GM21576 (cell line): ENCODE results near the gene MTHFR.

Source experiments
- ATAC-seq: cut with Tn5 transposase; IDR thresholded peaks from one replicate; pipeline ENCODE4 v1.9.1; 2021; ENCODE audit warnings: mild to moderate bottlenecking, moderate library complexity; ENCODE audit not compliant: unreplicated experiment

The MTHFR gene

DNA sequence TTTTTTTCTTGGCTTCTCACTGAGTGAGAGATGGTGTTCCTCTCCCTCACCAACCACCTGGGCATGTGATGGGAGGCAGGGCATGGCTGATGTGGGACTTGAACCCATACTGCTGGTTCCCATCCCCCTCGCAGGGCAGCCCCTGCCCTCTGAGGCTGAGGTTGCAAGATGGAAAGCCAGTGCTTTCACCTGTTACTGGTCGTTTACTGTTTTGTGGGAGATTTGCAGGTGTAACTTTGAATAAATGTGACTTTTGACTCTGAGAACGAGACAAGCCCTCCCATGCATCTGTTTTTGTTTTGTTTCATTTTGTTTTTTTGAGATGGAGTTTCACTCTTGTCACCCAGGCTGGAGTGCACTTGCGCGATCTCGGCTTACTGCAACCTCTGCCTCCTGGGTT, 22.2 kb downstream of the MTHFR start:
- ATAC-seq = no peak

DNA sequence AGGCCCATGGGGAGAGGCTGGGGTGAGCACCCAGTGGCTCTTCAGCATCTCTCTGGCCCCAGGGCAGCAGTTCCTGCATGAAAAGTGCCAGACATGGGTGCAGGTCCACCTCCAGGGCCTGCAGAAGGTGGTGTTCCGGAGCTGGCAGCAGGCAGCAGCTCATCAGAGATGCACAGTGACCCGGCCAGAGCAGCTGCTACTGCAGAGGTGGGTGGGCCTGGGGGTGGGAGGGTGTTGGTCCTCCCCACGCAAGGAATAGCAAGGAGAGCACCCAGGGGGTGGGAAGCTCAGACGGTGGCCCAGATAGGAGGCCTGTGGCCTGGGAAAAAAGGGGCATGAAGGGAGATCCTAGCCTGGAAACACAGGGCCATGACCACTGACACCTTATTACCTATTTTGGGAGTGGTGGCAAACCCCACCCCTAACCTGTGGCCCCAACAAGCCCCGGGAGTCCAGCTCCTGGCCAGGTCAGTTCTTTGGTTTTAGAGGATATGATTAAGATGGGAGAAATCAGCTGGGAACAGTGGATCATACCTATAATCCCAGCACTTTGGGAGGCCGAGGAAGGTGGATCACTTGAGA, 23.5 kb downstream of the MTHFR start:
- no peak for ATAC-seq

DNA sequence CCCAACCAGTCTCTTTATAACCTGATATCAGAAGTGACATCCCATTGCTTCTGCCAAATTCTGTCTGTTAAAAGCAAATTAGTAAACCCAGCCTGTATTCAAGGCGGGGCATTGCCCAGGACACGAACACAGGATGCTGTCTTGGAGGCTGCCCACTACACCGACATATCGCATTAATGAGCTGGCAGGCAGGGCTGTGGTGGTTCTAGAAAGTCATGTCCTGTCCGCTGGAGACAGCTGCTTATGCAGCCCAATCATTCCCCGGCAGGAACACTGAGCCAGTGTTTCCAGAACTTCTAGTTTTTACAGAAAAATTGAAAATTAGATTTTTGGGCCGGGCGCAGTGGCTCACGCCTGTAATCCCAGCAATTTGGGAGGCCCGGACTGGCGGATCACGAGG, 24.5 kb downstream of the MTHFR start:
- no peak for ATAC-seq

- no peak for ATAC-seq
Measured at GRCh38 chr1:11780380-11781147, 25.2 kb downstream of the MTHFR start.

- ATAC-seq = no peak
Measured at GRCh38 chr1:11779715-11780379, 25.9 kb downstream of the MTHFR start.

GRCh38 chr1:11778844-11779623, 26.7 kb downstream of the MTHFR start:
- ATAC-seq = no peak

- no peak for ATAC-seq
Measured at GRCh38 chr1:11778336-11778735, 27.4 kb downstream of the MTHFR start.

- no peak for ATAC-seq
Measured at GRCh38 chr1:11777658-11778322, 28.0 kb downstream of the MTHFR start.

DNA sequence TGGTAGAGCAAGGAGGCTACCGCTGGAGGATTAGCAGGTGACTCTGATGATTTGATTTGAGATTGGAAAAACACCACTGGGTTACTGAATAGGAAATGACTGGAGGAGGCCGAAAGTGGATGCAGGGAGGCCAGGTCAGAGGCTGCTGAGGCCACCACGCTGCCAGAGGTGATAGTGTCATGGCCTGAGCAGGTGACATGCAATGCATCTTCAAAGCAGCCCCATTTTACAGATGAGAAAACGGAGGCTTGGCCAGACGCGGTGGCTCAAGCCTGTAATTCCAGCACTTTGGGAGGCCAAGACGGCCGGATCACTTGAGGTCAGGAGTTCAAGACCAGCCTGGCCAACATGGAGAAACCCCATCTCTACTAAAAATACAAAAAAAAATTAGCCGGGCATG, 31.0 kb downstream of the MTHFR start:
- ATAC-seq = no peak

GRCh38 chr1:11772458-11772857, 33.3 kb downstream of the MTHFR start:
- ATAC-seq = no peak

DNA sequence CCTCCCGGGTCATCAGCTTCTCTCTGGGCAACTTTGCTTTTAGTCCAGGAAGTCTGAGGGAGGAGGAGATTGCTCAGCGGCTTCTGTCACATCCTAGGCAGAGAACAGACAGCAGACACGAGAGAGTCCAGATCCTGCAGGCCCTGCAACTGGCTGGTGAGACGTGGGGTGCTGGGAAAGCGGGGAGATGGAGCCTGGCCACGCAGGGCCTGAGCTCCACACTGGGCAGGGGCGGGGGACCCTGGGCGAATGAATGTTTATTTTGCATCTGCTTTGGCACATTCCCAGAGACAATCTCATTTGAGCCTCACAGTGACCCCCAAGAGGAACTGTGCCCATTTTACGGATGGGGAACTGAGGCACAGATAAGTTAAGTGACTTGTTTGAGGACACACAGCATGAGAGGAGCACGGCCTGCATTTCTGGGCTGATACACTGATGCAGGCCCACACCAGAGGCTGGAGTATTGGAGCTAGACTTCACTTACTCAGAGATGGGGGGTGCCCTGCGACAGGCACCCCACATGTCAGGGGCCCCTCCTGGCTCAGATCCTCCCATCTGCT, 34.2 kb downstream of the MTHFR start:
- no peak for ATAC-seq

- no peak for ATAC-seq
Measured at GRCh38 chr1:11770011-11770410, 35.8 kb downstream of the MTHFR start.

DNA sequence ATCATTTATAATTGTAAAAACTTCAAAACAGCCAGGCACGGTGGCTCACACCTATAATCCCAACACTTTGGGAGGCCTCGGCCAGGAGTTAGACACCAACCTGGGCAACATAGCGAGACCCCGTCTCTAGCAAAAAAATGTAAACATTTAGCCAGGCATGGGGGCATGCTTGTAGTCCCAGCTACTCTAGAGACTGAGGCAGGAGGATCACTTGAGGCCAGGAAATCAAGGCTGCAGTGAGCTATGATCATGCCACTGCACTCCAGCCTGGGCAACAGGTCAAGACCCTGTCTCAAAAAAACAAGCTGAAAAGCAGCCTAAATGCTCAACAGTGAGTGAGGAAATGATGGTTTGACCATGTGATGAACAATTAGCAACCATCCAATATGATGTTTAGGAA, 36.5 kb downstream of the MTHFR start:
- no peak for ATAC-seq

DNA sequence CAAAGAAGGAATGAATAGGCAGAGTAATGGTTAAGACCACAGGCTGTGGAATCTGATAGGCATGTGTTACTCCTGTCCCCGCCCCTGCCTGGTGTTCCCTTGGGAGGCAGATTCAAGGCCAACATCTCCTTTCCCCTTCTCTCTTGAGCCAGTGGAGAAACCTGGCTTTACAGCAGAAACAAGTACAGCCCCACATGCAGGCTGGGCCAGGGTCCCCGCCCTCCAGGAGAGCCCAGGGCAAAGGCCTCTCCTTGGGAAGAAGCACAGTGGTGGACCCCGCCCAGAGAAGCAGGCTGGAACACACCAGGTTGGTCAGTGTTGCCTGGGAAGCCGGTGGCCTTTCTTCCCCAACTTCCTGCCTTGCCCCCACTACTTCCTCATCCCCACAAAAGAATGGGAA, 36.9 kb downstream of the MTHFR start:
- ATAC-seq = no peak

DNA sequence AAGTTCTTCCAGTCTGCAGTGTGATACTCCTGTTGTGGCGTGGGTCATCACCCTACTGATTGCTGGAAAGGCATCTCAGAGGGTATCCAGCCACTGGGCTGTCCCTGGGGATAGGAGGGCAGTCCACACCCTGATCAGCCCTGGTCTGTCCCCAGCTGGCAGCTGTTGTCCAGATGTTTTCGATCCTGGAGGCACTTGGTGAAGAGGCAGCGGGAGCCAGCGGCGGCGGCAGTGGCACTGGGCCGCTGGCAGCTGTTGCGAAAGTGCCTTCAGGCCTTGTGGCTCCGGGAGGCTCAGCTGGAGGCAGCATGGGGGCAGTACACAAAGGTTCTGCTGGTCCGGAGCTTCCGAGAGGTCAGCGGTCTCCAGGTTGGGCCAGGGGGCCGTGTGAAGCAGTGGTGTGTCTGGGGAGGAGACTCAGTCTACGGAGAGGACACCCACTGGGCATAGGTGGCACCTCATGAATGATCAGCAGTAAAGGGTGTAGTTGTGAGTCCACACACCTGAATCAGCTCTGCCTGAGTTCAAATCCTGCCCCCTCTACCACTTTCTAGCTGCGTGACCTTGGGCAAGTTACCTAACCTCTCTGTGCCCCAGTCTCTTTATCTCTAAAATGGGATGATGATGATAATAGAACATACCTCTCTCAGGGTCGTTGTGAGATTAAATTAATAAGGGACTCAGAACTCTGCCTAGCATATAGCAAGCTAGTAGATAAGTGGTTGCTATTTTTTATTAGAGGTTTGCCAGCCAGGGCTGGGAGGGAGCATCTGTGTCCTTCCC, 37.7 kb downstream of the MTHFR start:
- ATAC-seq = no peak

GRCh38 chr1:11766429-11766776, 39.4 kb downstream of the MTHFR start:
- no peak for ATAC-seq

GRCh38 chr1:11765661-11766428, 39.9 kb downstream of the MTHFR start:
- ATAC-seq = no peak

DNA sequence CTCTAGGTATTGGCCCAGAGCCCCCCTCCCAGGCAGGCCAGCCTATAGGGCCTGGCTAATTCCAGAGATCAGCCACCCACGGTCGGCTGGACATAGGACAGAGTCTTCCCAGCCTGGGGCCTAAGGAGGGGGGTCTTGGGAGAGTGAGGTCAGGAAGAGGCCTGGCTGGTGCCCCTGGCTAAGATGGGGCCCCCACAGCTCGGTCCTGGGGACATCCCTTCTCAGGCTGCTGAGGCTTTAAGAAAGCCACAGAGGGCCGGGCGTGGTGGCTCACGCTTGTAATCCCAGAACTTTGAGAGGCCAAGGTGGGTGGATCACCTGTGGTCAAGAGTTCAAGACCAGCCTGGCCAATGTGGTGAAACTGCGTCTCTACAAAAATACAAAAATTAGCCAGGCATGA, 41.2 kb downstream of the MTHFR start:
- ATAC-seq = no peak

GRCh38 chr1:11764115-11764514, 41.6 kb downstream of the MTHFR start:
- ATAC-seq = no peak
